ENCODE data around the gene COL6A2.

DNA sequence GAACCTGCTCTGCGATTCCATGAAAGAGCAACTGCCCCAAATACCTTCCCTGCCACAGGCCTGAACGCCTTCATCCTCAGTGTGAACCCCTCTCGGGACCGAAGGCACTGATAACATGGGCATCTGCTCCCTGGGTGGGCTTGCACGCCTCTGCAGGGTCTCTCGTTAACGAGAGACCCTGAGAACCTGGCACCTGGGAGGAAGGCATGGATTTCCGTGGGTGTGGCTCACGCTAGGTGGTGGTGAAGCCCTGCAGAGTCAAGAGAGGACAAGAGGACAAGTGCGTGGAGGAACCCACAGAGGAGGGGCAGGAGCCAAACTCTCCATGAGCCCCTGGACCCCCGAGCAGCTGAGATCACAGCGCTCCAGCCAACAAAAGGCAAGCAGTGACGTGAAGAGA, 26.8 kb upstream of the COL6A2 start:
- TF ChIP-seq, protein P1, sequence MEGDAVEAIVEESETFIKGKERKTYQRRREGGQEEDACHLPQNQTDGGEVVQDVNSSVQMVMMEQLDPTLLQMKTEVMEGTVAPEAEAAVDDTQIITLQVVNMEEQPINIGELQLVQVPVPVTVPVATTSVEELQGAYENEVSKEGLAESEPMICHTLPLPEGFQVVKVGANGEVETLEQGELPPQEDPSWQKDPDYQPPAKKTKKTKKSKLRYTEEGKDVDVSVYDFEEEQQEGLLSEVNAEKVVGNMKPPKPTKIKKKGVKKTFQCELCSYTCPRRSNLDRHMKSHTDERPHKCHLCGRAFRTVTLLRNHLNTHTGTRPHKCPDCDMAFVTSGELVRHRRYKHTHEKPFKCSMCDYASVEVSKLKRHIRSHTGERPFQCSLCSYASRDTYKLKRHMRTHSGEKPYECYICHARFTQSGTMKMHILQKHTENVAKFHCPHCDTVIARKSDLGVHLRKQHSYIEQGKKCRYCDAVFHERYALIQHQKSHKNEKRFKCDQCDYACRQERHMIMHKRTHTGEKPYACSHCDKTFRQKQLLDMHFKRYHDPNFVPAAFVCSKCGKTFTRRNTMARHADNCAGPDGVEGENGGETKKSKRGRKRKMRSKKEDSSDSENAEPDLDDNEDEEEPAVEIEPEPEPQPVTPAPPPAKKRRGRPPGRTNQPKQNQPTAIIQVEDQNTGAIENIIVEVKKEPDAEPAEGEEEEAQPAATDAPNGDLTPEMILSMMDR (IDR thresholded peaks at IDR 0.05), result no peak
- no peak for TF ChIP-seq POLR2A (IDR thresholded peaks at IDR 0.05)
